GM23248 (cell line): Measurements from ENCODE around the gene CCDC192. TPM values are rescaled to one million over a fixed set of nuclear protein-coding genes. Genes with fewer than 3 reads are reported as not detected.

ENCODE experiments used
- DNase-seq: peaks from one replicate; pipeline ENCODE4 v3.0.0-alpha.2; 2015
- H2AFZ ChIP-seq: fragments of 200-600 bp; sonication (generic); 2 replicates; pipeline ENCODE4 v1.6.1; 2016; ENCODE audit warnings: antibody characterized with exemption
- H3F3A ChIP-seq: fragments of 200-600 bp; sonication (generic); 2 replicates; pipeline ENCODE4 v1.6.1; 2016; ENCODE audit warnings: mild to moderate bottlenecking, antibody characterized with exemption, mixed run types; ENCODE audit not compliant: insufficient read depth
- H3K27ac ChIP-seq: fragments of 200-600 bp; sonication (generic); 2 replicates; pipeline ENCODE4 v1.5.1; 2016; ENCODE audit warnings: mild to moderate bottlenecking
- H3K27me3 ChIP-seq: fragments of 200-600 bp; sonication (generic); replicated peaks from 2 replicates; pipeline ENCODE4 v1.6.1; 2016; ENCODE audit warnings: mild to moderate bottlenecking; ENCODE audit not compliant: insufficient read depth
- H3K36me3 ChIP-seq: fragments of 200-600 bp; sonication (generic); 2 replicates; pipeline ENCODE4 v1.6.1; 2016; ENCODE audit warnings: low read depth, mild to moderate bottlenecking
- H3K4me1 ChIP-seq: fragments of 200-600 bp; sonication (generic); 2 replicates; pipeline ENCODE4 v1.6.1; 2016; ENCODE audit warnings: mild to moderate bottlenecking; ENCODE audit not compliant: insufficient read depth
- H3K4me2 ChIP-seq: fragments of 200-600 bp; sonication (generic); one replicate; pipeline ENCODE4 v1.6.1; 2016; ENCODE audit warnings: mild to moderate bottlenecking; ENCODE audit not compliant: unreplicated experiment
- H3K4me3 ChIP-seq: fragments of 200-600 bp; sonication (generic); 2 replicates; pipeline ENCODE4 v1.5.1; 2016; ENCODE audit warnings: mild to moderate bottlenecking
- H3K79me2 ChIP-seq: fragments of 200-600 bp; sonication (generic); 2 replicates; pipeline ENCODE4 v1.6.1; 2016; ENCODE audit warnings: mild to moderate bottlenecking; ENCODE audit not compliant: insufficient read depth
- H3K9ac ChIP-seq: fragments of 200-600 bp; sonication (generic); 2 replicates; pipeline ENCODE4 v1.6.1; 2016; ENCODE audit warnings: mild to moderate bottlenecking
- H3K9me2 ChIP-seq: fragments of 200-600 bp; sonication (generic); 2 replicates; pipeline ENCODE4 v1.6.1; 2016; ENCODE audit warnings: mixed run types, mild to moderate bottlenecking, moderate library complexity; ENCODE audit not compliant: insufficient read depth
- H3K9me3 ChIP-seq: fragments of 200-600 bp; sonication (generic); one replicate; pipeline ENCODE4 v1.6.1; 2017; ENCODE audit warnings: low read depth
- H4K20me1 ChIP-seq: fragments of 200-600 bp; sonication (generic); 2 replicates; pipeline ENCODE4 v1.6.0; 2016; ENCODE audit not compliant: insufficient read depth
- EZH2 ChIP-seq: fragments of 200-600 bp; sonication (generic); IDR thresholded peaks from 2 replicates; pipeline ENCODE4 v1.6.1; 2018; ENCODE audit warnings: antibody characterized with exemption, mild to moderate bottlenecking; ENCODE audit not compliant: insufficient read depth, poor library complexity, severe bottlenecking
- EZH2phosphoT487 ChIP-seq: fragments of 200-600 bp; sonication (generic); IDR thresholded peaks from 2 replicates; pipeline ENCODE4 v1.6.1; 2018; ENCODE audit warnings: antibody characterized with exemption, moderate library complexity, mild to moderate bottlenecking, low read depth; ENCODE audit not compliant: insufficient read depth
- WGBS, 2 experiments: methylation state at CpG; one replicate each; pipeline ENCODE4 v1.1.6; 2015 to 2017; ENCODE audit warnings: low lambda C conversion rate in 2 of 2, low coverage in 1 of 2; ENCODE audit errors: missing lambda C conversion rate in 2 of 2; 5-methylcytosine and 5-hydroxymethylcytosine counted together
- in situ Hi-C: fragments of 300-500 bp; cut with MboI; formaldehyde crosslinking; loops from 2 replicates; pipeline ENCODE4 v1.15.0; 2020
- polyA plus RNA-seq: library from polyadenylated mRNA; unstranded; fragments of >200 nt; fragmentation: Nextera tagmentation; extraction: Ambion mirVana; gene quantifications from 2 replicates; pipeline ENCODE4 v1.2.1, GENCODE V29; 2016
- total RNA-seq: library from RNA; depleted of rRNA; stranded (reverse); fragments of >200 nt; shearing (Covaris generic); gene quantifications from 2 replicates; pipeline ENCODE4 v1.2.3, GENCODE V29; 2014

CCDC192 gene
- total and polyA plus RNA-seq, 2 experiments from 2014 or later: 0.40 TPM; not detected in 1

GRCh38 chr5:127766676-127767335 is 63.6 kb downstream of the CCDC192 start:
- no peaks in the 10 kb centered on the region for H3K79me2 ChIP-seq
- no peaks in the 10 kb centered on the region for H3K9me2 ChIP-seq
- 0 out of 2 replicates have a peak, but pooled peaks cover 7% of the 10 kb centered on the region for H3K27me3 ChIP-seq
- H3F3A ChIP-seq: 0 out of 2 replicates have a peak, but pooled peaks cover 11% of the 10 kb centered on the region
- peaks cover 4% of the 10 kb centered on the region; the same call in 1 of the 2 replicates for H3K4me1 ChIP-seq
- 57 to 58% methylated on average over 2 of the region's 2 CpGs for WGBS, 2 experiments
- no peak overlapping the region for H3K4me3 ChIP-seq
- TF ChIP-seq EZH2 (no peak), EZH2phosphoT487 (no peak)
- H3K4me2 ChIP-seq: no peak overlapping the region
- H2AFZ ChIP-seq: 0 out of 2 replicates have a peak overlapping the region, but pooled peaks have one; percentile 22
- no peak overlapping the region for H3K27ac ChIP-seq
- no peaks in the 10 kb centered on the region for H3K36me3 ChIP-seq
- H3K9ac ChIP-seq: no peak overlapping the region
- in situ Hi-C loops: loop anchor here (10.0 kb wide), 1 partner anchor 418 kb away; no protein-coding TSS in a partner anchor
- no peaks in the 10 kb centered on the region for H3K9me3 ChIP-seq
- peak; percentile 30 for DNase-seq
- H4K20me1 ChIP-seq: no peaks in the 10 kb centered on the region

- H3F3A ChIP-seq: 0 out of 2 replicates have a peak, but pooled peaks cover 11% of the 10 kb centered on the region
- H3K9me2 ChIP-seq: no peaks in the 10 kb centered on the region
- H3K4me2 ChIP-seq: no peak overlapping the region
- TF ChIP-seq EZH2phosphoT487 (no peak), EZH2 (no peak)
- in situ Hi-C loops: loop anchor here (10.0 kb wide), 1 partner anchor 415 kb away; no protein-coding TSS in a partner anchor
- no peaks in the 10 kb centered on the region for H3K79me2 ChIP-seq
- H3K36me3 ChIP-seq: no peaks in the 10 kb centered on the region
- no peak overlapping the region for H3K27ac ChIP-seq
- H3K27me3 ChIP-seq: peaks cover 7% of the 10 kb centered on the region; the same call in 1 of the 2 replicates
- H4K20me1 ChIP-seq: no peaks in the 10 kb centered on the region
- no peak for DNase-seq
- no peak overlapping the region for H3K4me3 ChIP-seq
- peaks cover 4% of the 10 kb centered on the region; the same call in 1 of the 2 replicates for H3K4me1 ChIP-seq
- no peak overlapping the region for H2AFZ ChIP-seq
- H3K9me3 ChIP-seq: no peaks in the 10 kb centered on the region
- H3K9ac ChIP-seq: no peak overlapping the region
Measured at GRCh38 chr5:127769386-127769785, 66.2 kb downstream of the CCDC192 start.

GRCh38 chr5:127770272-127770671 is 67.1 kb downstream of the CCDC192 start:
- in situ Hi-C loops: no loop called here
- TF ChIP-seq EZH2phosphoT487 (no peak), EZH2 (no peak)
- no peak overlapping the region for H3K27ac ChIP-seq
- no peaks in the 10 kb centered on the region for H4K20me1 ChIP-seq
- DNase-seq: no peak
- no peak overlapping the region for H2AFZ ChIP-seq
- H3K27me3 ChIP-seq: peaks cover 7% of the 10 kb centered on the region; the same call in 1 of the 2 replicates
- no peak overlapping the region for H3K4me2 ChIP-seq
- H3F3A ChIP-seq: 0 out of 2 replicates have a peak, but pooled peaks cover 11% of the 10 kb centered on the region
- no peaks in the 10 kb centered on the region for H3K9me3 ChIP-seq
- no peaks in the 10 kb centered on the region for H3K79me2 ChIP-seq
- no peaks in the 10 kb centered on the region for H3K9me2 ChIP-seq
- peaks cover 4% of the 10 kb centered on the region; the same call in 1 of the 2 replicates for H3K4me1 ChIP-seq
- H3K36me3 ChIP-seq: no peaks in the 10 kb centered on the region
- H3K4me3 ChIP-seq: no peak overlapping the region
- no peak overlapping the region for H3K9ac ChIP-seq

- no peak for DNase-seq
- no peak overlapping the region for H2AFZ ChIP-seq
- TF ChIP-seq EZH2 (no peak), EZH2phosphoT487 (no peak)
- H3K79me2 ChIP-seq: no peaks in the 10 kb centered on the region
- H4K20me1 ChIP-seq: no peaks in the 10 kb centered on the region
- 26% methylated on average over 1 of the region's 1 CpG for WGBS, 2 experiments
- in situ Hi-C loops: no loop called here
- no peak overlapping the region for H3K4me3 ChIP-seq
- H3K9me3 ChIP-seq: no peaks in the 10 kb centered on the region
- H3K9ac ChIP-seq: no peak overlapping the region
- H3K9me2 ChIP-seq: no peaks in the 10 kb centered on the region
- peaks cover 7% of the 10 kb centered on the region; the same call in 1 of the 2 replicates for H3K27me3 ChIP-seq
- H3F3A ChIP-seq: no peaks in the 10 kb centered on the region
- H3K4me1 ChIP-seq: no peaks in the 10 kb centered on the region
- no peak overlapping the region for H3K27ac ChIP-seq
- H3K36me3 ChIP-seq: no peaks in the 10 kb centered on the region
- no peak overlapping the region for H3K4me2 ChIP-seq
Measured at GRCh38 chr5:127772531-127772930, 69.3 kb downstream of the CCDC192 start.
